Activated CD8-positive, alpha-beta memory T cell treated with anti-CD3 and anti-CD28 coated beads, Interleukin-2, amount 50 U/mL, for 48 hours (primary cell): ENCODE results near the gene AFAP1L2.

ENCODE experiments used
- DNase-seq: peaks from one replicate; pipeline ENCODE4 v3.0.0-alpha.2; 2020

The AFAP1L2 gene

DNA sequence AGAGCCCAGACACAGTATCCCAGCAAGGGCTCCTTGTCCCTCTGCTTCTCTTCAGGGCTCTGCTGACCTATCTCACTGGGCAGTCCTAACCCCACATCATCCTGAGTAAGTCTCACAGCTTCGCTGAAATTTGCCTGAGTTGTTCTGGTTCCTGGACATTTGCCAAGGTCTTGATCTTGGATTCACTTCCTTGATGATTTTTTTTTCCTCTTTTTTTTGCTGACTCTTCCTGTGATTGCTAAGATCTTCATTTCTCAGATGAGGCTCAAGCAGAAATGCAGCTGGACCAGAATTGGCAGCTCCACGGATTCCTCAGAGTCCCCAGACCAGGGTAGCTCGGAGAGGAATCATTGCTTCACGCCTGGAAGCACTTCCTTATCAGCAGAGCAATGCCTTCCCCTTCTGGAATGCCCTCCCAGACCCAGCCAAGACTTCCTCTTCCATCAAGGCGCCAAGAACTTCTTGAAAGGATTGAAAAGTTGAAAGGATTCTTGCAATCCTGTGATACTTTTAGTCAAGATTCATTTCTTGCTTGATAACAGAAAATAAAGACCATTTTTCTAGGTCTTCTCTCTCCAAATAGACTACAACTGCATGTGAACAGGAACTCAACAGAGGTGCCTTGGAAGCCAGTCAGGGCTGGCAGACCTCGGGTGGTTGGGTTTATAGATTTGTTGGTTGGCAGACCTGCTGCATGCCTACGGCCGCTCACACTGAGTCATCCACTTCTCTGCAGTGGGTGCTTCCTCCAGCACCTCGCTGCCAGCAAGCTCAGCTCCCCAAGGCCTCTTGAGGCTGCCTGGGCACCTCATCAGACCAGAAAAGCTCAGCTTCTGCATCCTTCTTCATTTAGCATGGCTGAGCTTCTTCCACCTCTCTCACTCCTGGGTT, 8.8 kb upstream of the AFAP1L2 start:
- no peak for DNase-seq

DNA sequence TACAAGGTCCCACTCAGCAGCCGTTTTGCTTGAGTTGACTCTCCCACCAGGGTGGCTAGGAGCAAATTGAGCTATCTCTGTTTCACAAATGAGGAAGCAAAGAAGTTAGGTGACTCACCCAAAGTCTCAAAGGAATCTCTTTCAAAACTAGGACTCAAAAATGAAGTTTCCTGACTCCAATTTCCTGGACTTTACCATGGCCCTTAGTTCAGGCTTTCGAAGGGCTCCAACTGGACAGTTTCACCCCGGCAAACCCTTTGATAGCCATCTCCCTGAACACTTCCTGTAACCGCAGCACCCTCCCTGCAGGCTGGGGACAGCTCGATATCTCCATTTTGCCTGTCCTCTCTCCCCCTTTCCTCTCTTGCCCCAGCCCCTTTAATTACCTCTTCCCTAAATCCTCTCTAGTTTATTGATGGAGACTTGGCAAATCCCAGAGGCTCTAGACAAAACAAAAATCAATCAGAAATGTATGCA, 4.7 kb upstream of the AFAP1L2 start:
- no peak for DNase-seq

DNA sequence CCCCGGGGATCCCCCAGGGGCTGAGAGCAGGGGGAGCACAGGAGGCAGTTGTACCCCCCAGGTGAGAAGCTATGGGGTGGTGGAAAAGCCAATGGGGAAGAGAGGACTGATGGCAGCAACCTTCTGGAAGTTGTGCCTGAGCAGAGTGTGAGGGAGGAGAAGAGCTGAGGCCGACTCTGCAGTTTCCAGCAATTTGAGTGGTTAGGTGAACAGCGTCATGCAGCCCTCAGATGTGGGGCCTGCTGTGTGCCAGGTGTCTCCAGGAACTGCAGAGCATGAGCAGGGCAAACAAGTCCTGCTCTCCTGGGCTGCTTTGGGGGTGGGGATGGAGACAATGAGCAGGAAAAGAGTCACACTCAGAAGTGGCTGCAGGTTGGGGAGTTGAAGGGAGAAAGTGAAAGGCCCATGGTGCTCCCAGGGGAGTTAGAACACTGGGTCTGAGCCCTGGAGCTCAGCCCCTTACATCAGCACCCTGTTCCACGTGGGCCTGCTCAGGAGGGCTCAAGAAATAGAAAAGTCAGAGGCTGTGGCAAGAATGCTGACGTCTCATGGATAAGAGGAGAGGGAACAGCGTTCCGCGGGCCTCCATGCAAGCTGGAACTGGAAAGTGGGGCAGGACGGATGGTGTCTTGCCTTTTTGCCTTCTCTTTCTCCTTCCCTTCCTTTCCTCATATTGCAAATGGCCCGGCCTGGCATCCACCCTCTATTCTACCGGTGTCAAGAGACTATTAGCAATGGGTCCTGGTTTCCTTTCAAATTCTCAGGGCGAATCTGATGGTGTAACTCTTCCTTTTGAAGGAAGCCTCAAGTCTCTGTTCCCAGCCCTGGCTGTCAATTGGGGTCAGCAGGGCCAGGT, 4.0 kb upstream of the AFAP1L2 start:
- DNase-seq, result no peak

DNA sequence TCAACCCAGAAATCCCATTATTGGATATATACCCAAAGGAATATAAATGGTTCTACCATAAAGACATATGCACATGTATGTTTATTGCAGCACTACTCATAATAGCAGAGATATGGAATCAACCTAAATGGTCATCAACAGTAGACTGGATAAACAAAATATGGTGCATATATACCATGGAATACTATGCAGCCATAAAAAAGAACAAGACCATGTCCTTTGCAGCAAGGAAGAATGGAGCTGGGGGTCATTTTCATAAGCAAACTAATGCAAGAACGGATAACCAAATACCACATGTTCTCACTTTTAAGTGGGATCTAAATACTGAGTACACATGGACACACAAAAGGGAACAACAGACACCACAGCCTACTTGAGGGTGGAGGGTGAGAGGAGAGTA, 2.2 kb upstream of the AFAP1L2 start:
- no peak for DNase-seq

DNA sequence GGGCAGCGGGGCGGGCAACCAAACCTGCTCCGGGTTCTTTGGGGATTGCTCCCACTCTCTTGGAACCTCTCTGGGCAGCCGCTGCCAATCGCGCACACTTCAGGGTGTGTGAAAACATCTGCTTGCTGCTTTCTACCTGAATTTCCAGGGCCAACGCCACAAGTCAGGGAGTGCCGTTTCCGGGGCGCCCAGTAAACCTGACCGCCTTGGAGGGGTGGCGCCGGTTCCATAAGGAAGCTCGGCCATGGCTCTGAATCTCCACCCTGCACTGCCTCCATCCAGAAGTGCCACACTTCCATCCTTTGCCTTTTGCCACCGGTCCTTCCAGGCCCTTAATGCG, 679 bp upstream of the AFAP1L2 start:
- DNase-seq, result no peak

DNA sequence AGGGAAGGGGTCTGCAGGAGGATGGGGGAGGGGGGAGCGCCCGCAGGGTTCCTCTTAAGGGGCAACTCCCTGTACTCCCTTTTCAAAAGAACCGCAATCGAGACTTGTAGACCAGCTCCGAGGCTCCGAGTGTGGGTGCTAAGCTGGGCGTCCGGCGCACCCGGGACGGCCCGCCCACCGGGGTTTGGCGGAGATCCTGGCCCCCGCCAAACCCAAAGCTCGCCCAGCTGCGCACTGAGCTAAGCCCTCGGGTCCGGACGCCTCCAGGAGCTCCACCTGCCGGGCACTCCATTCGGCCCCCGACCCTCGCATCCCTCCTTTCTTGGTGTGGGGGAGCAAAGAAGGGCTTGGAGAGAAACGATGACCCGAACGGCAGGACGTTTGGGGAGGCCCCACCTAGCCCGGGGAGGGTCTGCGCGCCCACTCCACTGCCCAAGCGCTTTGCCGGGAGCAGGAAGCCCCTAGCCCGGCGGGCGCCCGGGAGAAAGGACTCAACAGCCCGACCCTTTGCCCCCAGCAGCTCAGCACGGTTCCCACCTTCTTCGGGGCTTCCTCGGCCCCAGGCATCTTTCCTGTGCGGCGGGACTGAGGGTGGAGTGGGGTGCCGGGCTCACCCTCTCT, 651 bp downstream of the AFAP1L2 start:
- DNase-seq, result no peak

DNA sequence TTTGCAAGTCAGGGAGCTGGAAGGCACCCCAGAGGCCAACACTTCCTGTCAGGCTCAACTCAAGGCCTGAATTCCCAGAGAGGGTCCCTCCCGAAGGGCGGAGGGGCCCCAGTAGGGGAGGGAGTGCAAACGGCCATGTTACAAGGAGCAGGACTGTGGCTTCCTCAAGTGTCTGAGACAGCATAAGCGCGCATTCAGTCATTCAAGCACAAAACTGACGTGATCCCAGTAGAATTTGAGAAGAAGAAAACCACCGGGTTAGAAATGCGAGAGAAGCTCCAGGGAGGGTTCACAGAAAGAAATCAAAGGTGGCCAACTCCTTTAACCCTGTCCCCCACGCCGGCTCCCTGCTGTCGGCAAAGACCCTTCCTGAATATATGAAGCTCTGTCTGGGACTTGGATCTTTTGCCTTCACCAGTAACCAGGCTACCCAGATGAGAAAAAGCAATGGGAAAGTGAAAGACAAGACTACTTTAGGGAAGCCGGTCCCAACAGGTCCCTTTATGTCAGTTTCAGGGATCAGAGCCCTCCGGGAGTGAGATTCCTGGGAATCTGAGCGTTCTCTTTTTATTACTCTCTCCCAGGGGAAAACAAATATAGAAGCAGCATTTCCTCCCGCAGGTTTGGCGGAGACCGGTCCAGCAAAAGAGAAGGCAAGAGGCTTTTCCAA, 1.3 kb downstream of the AFAP1L2 start:
- no peak for DNase-seq

DNA sequence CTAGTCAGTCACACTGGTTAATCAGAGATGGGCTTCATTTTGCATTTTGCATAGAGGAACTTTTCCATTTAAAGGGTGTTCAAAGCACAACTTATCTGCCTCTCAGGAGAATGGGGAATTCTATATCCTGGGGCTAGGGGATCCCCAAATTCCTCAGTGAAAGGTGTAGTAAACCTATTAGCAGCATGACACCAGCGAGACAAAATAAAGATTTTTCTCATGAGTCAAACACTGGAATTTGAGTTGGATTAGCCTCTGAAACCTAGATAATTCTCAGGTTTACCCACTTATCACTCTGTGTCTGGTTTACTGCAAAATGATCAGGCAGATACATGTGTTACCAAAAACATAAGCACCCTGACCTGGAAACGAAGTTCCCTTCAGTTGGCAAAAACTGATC, 2.1 kb downstream of the AFAP1L2 start:
- DNase-seq, result no peak

DNA sequence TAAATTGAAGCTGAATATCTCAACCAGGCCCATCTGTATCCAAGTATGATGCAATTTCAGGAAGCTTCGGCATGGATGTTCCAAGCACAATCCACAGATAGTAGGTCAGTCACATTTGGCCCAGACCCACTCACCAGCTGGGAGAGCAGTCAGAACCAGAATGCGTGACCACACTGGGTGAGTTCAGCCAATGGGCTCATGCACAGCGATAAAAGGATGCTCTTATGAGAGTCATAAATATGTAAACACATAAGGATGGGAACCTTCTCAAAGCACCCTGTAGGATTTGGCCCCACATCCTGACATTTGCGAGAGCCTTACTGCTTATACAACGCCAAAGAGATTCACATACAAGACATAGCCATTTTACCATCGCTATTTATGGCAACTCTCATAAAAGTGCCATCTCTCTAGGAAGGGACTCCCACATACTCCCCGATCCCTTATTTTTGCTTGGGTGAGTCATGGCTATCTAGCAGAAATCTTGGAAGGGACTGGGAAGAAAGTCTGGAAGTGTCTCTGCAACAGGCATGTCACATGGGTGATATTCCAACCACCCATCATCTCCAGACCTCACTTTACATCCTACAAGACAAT, 3.0 kb downstream of the AFAP1L2 start:
- DNase-seq, result no peak

DNA sequence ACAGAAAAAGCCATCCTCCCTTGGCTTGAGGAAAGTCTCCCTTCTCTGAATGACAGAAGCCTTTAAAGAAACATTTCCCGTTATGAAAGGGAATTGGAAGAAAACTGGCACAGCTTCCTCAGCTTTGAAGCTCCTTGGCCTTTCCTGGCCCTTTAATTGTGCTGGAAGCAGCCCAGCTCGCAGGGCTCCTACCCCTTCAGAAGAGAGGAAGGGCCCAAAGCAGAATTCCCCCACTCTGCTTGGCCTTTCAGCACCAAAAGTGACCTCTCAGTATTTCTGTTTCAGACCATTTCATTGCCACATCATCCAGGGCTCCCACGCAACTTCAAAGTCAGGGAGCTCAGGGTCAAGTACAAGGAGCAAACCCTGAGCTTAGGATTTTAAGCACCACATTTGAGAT, 4.2 kb downstream of the AFAP1L2 start:
- no peak for DNase-seq

DNA sequence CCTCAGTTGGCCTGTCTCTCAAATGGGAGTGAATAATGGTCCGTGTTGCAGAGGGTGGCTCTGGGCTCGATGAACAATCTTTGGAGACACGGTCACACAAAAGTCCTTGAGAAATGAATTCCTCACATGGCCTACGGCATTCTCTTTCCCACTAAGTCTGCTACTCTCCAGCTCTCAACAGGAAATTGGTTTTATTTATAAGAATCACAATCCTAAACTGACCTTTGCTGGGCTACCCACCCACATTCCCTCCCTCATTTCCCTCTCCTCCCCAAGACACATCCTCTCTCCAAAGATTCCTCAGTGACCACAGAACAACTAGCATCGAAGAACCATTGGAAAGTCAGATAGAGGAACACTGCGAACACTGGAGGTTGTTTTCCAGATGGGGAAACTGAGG, 4.7 kb downstream of the AFAP1L2 start:
- no peak for DNase-seq

DNA sequence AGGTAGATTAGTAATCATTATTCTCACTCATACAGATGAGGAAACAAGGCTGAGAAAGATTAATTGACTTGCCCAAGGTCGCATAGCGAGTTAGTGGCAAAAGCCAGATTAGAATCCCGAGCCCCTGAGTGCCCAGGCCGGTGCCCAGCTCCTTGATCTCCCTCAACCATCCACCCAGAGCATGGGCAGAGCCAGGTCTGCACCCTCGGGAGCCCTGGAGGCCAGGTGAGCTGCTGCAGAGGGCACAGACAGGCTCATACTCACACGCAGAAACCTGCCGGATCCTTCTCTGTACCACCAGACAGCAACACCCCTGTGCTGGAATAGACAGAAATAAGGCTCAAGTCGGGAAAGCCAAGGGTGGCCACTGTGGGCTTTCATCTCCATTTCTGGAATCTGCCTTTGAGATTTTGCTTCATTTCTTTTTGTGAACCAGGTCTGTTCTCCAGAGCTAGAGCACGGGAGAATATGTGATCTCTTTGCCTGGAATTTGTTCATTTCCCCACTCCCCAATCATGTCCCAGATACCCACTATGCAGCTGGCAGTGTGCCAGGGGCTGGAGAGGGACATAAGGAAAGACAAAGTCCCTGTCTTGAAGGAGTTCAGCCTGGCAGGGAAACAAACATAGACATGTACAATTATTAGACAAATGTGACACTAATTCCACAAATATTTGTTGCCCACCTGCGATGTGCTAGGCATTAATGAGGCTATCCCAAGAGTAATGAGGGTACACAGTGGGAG, 5.5 kb downstream of the AFAP1L2 start:
- DNase-seq, result no peak

DNA sequence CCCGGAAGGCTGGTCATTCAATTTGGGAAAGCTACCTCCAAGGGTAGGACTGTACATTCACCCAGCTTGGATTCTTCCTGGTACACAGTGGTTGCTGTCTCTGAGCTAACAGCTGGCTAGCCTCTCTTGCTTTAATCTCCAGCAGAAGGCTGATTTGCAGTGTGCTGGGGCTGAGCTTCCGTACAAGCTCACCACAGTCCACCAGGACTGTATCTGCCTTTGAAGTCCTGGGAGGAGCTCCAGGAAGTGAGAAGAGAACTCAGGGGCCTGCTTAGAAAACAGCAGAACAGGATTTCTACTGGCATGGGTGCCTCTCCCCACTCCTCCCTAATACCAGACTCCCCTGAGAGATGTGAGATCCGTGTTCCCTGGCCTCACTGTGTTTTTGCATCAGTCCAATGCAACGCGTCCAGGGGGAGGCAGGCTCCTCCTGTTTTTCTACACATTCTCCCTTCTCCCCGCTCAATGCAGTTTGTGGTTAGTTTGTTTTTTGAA, 6.6 kb downstream of the AFAP1L2 start:
- no peak for DNase-seq

DNA sequence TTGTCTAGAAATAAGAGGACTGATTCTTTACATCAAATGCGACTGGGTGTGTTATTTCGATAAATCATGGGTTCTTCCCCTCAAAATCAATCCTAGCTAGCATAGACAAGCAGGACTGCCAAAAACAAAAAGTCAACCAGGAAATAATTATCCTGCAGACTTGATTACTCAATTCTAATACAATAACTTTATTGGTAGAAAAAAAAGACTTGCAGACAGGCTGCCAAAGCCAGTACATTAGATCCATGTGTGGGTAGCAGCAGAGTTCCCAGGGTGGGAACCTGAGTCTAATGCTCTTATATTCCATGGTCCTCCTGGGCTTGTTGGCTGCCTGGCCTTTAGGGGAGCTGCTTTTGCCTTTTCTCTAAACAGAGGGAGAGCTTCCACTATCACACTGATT, 7.8 kb downstream of the AFAP1L2 start:
- DNase-seq, result peak; percentile 8

DNA sequence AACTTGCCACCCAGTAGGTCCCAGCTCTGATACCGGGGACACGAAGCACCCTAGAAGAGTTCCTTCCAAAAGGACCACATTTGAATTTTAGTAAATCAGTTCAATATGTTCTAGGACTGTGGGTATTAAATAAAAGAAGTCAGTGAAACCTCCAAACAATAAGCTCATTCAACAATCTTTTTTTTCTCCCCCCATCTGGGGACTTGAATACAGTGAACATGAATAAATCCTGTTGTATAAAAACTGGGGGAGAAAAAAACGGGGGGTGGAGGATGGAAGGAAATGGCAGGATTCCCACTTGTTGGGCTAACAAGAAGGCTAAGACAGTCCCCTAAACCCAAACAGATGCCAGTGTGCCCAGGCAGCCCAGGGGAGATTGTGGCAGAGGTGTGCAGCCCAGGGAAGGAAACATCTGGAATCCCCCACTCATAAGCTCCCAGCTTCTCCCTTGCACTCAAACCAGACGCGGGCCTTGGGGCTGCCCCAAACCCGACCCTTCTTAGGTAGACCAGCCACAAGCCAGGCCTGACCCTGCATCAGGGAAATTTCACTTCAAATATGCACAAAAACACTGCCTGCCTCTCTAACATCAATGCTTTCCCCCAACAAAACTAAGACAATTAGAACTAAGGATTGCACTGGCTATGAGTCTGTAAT, 8.8 kb downstream of the AFAP1L2 start:
- DNase-seq, result peak; percentile 13

DNA sequence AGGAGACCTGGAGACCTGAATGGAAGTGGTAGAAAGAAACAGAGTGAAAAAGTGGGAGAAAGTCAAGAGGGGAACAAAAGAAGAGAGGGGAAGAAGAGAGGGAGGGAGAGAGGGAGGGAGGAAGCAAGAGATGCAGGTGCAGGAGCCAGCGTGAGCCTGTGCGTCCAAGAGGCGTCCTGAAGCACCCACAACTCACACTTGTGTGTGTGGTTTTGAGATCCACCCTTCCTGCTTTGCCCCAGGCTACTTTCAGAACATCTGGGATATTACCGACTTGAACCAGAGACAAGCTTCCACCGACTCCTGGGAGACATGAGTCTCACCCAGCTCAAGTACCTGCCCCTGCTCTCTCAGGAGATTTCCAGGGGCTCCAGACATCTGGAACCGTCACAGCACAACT, 9.8 kb downstream of the AFAP1L2 start:
- DNase-seq, result peak; percentile 17

DNA sequence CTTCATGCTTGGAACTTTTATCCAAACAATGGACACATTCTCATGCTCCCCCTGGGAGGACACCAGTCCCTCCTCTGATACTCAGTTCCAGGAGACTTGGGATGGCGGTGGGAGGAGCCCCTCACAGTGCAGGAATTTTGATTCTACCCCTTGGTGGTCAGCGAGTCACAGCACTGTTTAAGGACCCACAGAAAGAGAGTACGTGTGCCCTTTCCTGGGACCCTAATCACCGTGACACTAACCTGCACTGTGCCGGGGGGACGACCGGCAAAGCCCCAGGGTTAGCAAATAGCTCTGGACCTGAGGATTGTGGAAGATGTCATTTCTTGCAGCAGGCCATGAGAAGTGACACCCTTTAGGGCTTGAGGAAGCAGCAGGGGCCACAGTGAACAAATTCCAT, 10.4 kb downstream of the AFAP1L2 start:
- peak; percentile 40 for DNase-seq

DNA sequence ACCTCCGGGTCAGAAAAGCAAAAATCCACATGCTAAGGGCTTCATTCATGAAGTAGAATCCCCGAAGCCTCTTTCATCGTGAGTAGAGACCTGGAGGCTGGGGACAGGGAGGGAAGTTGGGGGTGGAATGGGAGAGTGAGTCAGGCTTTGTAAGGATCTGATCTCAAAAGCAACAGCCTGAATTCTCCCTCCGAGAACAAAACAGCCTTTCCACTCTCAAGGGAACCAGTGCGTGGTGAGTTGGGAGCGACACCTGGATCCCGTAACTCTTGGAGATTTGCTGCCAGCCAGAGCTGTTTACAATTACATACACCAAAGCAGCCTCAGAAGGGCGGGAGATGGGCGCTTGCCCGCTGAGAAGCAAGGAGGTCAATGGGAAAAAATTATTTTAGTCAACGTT, 10.8 kb downstream of the AFAP1L2 start:
- DNase-seq, result peak; percentile 6

DNA sequence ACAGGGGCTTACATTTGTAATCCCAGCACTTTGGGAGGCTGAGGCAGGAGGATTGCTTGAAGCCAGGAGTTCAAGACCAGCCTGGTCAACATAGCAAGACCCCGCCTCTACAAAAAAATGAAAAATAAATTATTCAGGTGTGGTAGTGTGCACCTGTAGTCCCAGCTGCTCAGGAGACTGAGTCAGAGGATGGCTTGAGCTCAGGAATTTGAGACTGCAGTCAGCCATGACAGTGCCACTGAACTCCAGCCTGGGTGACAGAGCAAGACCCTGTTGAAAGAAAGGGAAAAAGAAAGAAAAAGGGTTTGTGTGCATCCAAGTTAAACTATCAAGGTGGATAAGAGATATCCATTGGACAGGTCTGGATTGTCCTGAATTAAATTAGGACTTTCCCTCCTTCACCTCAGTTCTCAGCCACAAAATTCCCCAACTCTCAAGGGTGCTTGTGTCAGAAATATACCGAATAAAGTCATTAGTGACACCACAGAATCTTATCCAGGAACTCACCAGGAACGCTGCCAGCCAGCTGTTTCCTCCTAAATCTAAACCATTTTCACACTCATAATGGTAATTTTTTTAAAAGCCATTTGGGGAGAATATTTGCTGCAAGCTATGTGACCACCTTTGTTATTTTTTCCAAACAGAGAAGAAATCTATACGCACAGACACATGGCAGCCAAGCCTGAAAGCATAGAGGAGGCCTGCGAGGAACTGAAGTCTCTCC, 12.0 kb downstream of the AFAP1L2 start:
- DNase-seq, result peak; percentile 1

DNA sequence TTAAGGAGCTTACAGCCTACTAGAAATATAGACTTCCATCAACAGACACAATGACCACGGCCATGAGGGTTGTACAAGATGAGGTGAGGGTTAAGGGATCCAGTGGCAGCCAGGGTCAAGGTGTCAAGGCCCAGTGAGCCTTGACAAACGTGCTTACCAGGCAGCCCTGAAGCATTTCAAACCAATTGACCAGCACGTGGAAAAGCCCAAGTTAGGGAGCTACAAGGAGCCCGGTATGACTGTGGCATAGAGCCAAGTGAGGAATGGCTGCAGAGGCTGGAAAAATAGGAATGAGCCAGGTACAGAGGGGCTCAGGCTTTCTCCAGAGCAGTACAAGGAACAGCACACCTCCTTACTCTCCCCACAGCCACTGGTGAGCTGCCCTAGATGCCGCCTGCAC, 12.7 kb downstream of the AFAP1L2 start:
- DNase-seq, result peak; percentile 12
